Stimulated activated naive CD4-positive, alpha-beta T cell (primary cell): Measurements from ENCODE around the gene UGT2B7.
"Not testable (repeated sequence)": the region's sequence is repeated elsewhere in the genome, so short reads cannot be mapped to it uniquely, and the experiment has no call there.

Experiments
- DNase-seq, 6 experiments: peaks; one replicate each; lab custom pipeline; 2025; lab: John Stamatoyannopoulos, UW

UGT2B7 gene

GRCh38 chr4:69096111-69096656, at the start of gene UGT2B7:
TSS of gene UGT2B7 (plus strand) at chr4:69096474. CDS start at chr4:69096521, 47 bp downstream.
- no peak for DNase-seq

GRCh38 chr4:69049860-69050259, 46.4 kb upstream of the UGT2B7 start:
- DNase-seq = no peak

GRCh38 chr4:69050853-69051575, 45.3 kb upstream of the UGT2B7 start:
- DNase-seq = not testable (repeated sequence)

- DNase-seq = no peak
Observed at GRCh38 chr4:69051576-69051943, 44.7 kb upstream of the UGT2B7 start.

- DNase-seq = not testable (repeated sequence)
Observed at GRCh38 chr4:69053309-69053885, 42.9 kb upstream of the UGT2B7 start.

- DNase-seq = not testable (repeated sequence)
Observed at GRCh38 chr4:69054033-69054432, 42.2 kb upstream of the UGT2B7 start.

DNA sequence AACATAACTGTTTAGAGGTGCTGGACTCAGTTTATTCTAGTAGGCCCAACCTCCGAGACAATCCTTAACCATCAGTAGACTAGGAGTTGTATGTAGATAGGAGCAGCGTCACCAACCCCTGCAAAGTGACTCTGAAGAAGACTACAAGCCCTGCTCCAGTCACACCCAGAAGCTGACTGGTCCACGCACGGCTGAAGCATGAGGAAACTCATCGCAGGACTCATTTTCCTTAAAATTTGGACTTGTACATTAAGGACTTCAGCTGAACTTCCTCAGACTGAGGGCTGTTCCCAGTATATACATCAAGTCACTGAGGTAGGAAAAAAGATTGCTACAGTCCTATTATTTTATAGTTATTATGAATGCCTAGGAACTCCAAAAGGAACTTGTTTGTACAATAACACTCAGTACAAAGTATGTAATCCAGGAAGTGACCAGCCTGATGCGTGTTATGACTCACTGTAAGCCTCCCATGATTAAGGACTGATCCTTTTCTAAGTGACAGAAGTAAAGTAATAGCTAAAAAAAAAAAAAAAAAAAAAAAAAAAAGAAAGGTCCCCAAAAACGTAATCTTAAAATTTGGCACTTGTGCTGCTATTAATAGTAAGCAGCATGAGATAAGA, 41.6 kb upstream of the UGT2B7 start:
- no peak for DNase-seq

GRCh38 chr4:69056150-69056549, 40.1 kb upstream of the UGT2B7 start:
- no peak for DNase-seq

DNA sequence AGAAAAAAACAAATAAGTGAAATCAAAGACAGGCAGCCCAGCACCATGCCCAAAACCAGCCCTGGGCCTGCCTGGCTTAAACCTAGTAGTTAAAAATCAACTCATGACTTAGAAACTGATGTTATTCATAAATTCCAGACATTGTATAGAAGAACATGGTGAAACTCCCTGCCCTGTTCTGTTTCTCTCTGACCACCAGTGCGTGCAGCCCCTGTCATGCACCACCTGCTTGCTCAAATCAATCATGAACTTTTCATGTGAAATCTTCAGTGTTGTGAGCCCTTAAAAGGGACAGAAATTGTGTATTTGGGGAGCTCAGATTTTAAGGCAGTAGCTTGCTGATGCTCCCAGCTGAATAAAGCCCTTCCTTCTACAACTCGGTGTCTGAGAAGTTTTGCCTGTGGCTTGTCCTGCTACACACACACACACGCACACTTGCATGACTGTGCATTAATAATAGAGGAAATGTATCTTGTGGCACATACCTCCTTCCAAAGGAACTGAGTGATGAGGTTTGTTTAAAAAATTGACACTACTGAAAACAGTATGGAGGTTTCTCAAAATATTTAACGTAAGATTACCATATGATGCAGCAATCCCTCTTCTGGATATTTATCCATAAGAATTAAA, 39.2 kb upstream of the UGT2B7 start:
- DNase-seq = no peak

DNA sequence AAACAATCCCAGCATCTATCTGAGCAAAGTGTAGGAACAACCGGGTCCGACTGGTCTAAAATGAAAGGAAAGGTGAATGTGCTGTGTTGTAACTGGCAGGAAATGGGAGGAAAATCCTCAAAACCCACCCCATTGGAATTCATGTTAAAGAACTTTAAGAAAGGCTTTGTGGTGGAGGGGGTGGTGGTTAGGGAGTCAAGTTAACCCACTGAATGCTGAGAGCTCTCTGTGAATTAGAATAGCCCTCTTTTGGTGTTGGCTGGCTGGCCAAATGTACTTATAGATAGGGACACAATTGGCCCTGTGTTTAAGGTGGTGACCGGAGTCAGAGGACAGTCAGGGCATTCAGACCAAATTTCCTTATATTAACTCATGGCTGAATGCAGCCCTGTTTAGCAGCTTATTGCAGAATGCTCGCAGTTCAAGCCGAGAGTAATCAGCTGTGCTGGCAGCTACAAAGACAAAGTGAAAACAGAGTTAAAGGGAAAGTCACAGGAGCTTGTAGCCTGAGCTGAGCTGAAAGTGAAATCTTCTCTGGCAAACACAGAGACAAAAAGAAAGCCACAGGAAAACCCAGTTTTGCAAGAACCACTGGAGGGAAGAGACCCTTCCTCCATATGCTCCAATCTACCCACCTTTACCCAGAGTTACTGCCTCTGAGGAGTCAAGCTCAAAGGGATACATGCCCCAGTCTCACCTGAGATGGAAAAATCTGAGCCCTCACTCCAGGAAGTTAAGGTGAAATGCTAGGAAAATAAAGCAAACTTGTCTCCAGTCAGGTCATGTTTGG, 38.5 kb upstream of the UGT2B7 start:
- DNase-seq = no peak

DNA sequence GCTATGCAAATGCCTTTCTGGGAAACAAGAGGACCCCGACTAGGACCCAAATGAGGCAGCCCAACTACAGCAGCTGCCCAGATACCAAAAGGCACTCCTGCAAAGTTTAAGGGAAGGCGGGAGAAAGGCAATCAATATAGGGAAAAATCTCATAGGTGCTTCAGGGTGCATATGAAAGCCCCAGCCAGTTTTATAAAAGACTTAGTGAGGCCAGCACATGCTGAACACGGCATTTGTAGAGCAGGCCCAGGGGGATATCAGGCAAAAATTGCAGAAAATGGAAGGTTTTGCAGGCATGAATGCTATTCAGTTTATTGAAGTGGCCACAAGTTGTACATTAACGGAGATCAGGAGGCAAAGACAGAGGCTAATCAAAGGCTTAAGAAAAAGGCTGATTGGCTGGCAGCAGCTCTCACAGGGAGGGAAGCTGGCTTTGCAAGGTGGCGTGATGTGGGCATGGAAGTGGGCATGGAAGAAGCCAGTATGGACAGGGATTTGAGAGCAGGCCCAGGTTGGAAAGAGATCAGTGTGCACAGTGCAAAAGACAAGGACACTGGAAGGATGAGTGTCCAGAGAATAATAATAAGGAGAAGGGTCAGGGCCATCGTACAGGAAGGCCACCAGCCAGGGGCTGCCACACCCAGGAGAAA, 37.7 kb upstream of the UGT2B7 start:
- DNase-seq = no peak

- DNase-seq = no peak
Observed at GRCh38 chr4:69060651-69061308, 35.5 kb upstream of the UGT2B7 start.

DNA sequence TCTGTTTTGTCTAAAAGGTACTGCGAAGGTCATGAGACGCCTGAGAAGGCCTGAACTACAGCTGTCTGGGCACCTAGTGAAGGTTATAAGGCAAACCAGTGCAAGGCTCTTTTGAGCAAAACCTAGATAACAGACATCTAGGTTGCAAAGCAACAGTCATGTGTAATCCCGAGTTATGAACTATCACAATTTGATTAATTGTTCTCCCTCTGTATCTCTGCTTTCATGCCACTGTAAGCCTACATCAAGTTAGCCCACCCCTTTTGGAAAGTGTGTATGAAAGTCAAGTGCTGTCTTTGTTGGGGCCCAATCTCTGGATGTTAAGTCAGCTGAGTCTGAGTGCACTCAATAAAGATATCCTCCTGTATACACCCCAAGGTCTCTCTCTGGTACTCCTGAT, 31.9 kb upstream of the UGT2B7 start:
- no peak for DNase-seq

GRCh38 chr4:69066945-69067344, 29.3 kb upstream of the UGT2B7 start:
- DNase-seq = no peak

DNA sequence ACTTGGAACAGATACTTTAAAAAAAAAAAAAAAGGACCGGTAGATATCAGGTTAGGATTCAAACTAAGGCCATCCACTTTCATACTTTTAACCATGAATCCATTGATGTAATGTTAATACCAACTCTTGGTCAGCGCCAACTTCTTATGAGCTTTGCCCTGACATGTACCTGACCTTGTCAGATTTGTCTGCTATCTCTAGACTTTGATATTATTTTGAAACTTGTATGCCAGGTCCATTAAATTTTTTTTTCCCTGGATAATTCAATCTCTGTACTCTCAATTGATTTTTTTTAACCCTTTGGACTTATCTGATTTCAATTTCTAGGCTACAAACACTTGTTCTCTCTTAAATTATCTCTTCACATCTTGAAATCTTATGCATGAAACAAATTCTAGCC, 27.2 kb upstream of the UGT2B7 start:
- DNase-seq = no peak

DNA sequence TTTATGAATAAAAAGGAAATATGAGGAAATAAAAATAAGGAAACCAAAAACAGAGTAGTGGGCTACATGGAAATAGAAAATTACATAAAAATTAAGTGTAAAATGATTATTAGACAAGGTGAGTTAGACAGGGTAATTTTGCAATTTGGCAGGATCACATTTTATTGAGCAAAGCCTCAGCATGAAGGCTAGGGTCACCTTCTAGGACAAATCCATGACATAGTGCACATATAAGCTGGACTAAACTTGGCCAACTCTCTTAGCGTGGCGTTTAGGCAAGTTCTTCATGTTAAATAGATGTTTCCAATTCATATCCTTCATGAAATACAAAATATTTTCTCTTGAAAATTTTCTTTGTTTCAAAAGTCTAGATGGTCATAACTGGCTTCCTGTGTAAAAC, 25.7 kb upstream of the UGT2B7 start:
- DNase-seq = no peak

GRCh38 chr4:69071286-69071685, 25.0 kb upstream of the UGT2B7 start:
- no peak for DNase-seq

GRCh38 chr4:69073375-69073774, 22.9 kb upstream of the UGT2B7 start:
- DNase-seq = no peak

DNA sequence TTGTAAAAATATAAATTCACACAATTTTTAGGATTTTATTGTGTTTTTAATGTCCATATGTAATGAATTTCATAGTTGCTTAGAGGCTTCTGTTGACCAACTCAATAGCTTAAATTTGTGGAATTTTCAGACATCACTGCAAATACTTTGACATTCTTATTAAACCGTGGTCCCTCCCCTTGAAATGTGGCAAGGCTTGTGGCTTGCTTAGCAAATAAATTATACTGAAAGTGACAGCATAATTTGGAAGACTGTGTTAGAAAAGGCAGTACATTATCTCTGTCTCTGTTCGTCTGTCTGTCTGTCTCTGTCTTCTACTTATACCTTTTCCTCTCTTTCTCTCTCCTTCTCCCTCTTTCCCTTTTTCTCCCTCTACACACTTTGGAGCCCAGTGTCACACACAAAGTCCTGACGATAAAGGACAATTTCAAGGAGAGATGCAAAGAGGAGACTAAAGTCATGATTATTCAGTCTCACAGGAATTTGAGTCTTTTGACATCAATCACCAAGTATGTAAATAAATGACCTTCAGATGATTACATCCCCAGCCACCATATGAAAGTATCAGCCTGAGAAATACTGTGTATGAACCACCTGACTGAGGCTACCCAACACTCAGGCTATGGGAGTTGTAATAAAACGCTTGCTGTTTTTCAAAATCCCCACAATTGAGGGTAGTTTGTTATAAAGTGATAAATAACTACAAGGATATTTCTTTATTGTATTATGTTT, 21.0 kb upstream of the UGT2B7 start:
- DNase-seq = no peak

DNA sequence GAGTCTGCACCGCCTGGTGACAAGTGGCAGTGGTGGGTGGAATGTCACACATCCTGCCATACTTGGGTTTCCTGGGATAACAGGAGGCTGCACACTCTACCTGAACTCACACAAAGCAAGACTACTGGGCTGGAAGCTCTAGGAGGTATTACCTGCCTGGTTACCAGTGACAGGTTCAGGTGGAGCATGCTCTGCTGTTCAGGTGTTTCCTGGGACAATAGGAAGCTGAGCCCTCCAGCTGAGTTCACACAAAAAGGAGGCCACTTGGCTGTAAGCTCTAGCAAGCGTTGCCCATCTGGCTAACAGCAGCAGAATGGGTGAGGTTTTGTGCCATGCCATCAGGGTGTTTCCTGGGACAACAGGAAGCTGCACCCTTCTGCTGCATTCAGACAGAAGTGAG, 17.4 kb upstream of the UGT2B7 start:
- no peak for DNase-seq
